ENCODE results near the gene SYNPR.
"Not testable (repeated sequence)": the region's sequence is repeated elsewhere in the genome, so short reads cannot be mapped to it uniquely, and the experiment has no call there.

Gene SYNPR

DNA sequence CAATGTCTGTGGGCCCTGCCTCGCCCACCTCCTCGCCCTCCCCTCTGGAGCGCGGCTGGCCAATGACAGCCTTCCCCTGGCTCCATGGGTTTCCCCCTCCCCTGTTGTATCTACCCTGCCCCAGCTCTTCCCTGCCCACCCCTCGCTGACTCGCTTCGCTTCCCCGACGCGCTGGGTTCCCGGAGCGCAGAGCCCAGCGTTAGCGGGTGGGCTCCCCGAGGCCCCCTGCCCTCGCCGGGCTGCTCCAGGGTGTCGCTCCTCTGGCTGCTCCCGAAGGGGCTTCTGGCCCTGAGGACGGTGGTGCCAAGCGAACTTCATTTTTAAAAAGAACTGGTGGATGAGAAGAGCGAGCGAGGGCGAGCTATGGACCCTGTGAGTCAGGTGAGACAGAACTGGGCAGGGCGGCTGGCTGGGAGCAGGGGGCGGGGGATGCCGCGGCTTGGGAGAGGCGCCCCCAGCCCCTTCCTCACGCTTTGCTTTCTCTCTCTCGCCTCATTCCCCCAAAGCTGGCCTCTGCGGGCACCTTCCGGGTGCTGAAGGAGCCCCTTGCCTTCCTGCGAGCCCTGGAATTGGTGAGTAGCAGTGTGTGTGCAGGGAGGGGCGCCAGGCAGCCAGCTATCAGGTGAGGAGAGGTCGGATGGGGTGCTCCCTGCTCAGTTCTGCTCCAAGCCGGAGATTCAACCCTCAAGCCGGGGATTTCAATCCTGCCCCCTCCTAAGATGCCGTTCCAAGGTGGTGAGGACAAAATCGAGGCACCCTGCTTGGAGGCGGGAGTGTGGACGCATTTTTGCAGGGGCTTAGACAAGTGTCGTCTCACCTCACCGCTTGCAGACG, at the start of gene SYNPR:
Gene SYNPR (plus strand): TSS at position 138 of the 834 bp plus-strand sequence.
- no peak for DNase-seq

DNA sequence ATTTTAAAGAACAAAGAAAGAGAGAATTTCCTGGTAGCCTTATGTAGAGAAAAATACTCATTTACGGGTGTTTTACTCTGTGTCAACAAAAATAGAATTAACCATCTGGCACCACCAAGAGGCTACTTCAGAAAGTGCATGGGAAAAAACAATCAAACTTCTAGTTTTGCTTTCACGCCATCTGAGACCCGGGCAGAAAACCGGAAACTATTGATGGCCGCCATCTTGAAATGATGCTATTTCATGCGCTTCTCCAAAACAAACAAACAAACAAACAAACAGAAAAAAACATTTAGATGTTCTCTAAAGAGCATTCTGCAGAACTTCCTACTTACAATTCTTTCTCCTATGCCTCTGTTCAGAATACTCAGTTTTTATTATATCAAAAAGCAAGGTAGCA, 49.4 kb upstream of the SYNPR start:
- DNase-seq = no peak

DNA sequence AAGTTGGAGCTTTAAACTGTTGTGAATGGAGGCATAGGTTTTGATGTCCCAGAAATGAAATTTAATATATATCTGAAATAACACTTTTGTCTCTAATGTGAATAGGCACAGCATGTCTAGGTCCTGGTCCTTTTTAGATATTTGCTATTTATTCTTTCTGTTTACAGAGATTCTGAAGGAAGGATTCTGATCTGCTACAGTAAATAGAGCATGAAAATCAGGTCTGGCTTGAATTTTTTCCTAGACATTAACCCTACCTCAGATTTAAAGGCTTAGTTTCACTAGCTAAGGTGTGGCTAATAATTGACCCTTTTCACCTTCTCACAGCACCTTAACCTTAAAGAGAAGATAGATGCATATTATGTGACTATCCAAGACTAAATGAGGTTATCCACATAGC, 48.0 kb upstream of the SYNPR start:
- DNase-seq = no peak

DNA sequence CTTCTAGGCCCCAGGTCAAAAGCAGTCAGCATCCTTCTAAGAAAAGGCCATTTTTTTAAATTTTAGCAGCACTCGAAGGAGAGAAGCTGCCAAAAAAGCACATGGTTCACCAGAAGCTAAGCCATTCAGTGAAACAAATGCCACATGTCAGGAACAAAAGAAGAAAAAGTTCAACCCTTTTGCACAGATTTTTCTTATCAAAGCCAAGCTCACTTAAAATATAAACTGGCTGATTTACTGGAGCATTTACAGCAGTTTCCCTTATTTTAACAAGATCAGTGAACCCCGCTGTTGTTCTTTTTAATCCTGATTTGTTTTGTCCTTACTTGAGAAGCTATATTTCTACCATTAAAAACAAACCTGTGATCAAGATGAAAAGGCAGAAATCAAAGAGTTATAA, 46.5 kb upstream of the SYNPR start:
- DNase-seq = no peak

DNA sequence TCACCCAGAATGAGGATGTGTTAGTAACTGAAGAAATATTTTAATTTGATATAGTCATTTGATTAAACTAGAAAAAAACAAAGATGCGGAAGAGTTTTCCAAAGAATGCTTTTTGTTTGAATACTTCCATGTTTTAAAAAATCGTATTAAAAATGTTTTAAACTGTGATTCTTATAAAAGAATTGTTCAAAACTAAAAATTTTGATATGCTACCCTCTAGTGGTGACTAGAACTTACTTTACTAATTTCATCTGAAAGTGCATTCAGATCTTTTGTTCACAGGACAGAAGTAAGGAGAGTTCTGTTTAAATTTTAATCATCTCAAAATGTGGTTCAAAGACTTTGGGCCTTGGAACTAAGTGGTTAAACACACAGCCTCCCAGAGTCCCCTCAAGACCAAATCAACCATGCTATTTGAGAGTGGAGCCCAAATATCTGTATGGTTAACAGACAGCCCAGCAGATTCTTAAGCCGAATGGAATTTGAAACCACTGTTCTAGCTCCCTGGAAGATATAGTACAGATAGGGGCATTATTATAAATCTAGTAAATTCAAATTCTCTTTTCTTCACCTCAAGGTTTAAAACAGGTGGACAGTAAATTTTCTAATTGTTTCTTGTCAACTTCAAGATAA, 45.2 kb upstream of the SYNPR start:
- DNase-seq = no peak

DNA sequence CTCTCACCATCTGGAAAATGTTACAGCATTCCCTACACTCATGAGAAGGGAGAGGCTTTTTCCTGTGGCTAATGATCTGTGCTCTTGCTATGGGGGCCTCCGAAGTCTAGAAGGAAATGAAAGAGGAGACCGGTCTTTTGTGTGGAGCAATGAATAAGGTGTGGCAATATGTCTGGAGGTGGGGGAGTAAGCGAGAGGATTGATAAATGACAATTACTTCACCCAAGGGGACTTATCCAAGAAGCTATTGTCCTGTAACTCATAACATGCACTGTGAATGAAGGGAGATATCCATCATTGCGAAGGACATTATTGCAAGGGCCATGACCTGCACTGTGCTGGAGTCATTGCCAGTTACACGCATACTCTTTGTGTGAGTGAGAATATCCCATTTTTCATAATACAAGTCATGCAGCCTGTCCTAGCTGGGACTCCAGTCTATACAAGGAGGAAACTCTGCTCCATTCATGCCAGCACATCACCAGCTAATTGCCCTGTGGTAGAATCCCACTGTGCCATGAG, 37.7 kb upstream of the SYNPR start:
- no peak for DNase-seq

DNA sequence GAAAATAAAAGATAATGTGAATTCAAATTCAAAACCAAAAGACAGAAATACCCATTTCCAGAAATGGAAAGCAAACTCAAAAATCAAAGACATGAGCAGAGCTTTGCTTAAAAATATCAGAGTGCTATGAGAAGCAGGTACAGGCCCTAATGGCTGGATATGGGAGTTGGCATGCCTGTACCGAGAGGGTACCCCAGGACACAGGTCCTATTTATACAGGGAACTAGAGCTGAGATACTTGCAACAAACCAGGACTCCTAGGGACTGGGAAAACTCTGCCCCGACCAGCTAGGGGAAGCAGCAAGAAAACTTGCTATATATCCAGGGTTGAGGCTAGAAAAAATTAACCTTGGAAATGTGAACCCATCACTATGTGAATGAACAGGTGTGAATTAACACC, 36.0 kb upstream of the SYNPR start:
- DNase-seq = no peak

DNA sequence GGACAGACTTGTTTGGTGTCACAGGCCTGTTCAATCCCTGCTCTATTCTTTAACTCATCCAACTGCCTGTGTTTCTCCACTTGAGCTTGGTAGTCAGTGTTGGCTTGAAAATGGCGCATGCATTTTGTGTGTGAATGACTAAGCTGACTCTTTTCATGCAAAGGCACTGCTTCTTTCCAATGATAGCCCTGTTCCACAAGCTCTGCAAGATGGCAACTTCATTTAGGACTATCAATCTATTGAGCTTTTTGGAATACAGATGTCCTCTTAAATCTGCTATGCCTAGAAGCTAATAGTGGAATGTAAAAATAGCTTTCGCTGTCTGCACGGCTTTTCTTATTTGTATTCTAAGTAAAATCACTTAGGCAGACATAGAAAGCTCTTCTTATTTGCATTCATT, 33.6 kb upstream of the SYNPR start:
- DNase-seq = no peak

DNA sequence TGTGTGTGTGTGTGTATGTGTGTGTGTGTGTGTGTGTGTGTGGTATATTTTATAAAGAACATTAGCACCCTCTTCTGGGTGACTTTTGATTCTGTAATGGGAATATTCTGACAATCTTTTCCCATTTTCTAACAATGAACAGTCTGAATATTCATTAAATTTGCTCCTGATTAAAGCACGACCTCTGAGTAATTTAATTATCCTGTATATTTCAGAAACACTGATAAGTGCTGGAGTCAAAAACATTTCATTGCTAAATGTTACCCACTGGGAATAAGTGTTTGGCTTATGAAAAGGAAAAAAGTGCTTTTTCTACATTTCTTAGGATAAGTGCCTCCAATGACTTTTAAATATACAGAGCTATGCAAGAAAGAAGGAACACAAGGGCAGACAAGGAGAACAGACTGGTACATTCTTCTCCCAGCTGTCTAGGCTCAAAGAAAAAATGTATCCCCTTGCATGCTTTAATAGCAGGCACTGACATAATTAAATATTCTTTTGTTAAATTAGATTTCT, 32.3 kb upstream of the SYNPR start:
- DNase-seq = no peak

DNA sequence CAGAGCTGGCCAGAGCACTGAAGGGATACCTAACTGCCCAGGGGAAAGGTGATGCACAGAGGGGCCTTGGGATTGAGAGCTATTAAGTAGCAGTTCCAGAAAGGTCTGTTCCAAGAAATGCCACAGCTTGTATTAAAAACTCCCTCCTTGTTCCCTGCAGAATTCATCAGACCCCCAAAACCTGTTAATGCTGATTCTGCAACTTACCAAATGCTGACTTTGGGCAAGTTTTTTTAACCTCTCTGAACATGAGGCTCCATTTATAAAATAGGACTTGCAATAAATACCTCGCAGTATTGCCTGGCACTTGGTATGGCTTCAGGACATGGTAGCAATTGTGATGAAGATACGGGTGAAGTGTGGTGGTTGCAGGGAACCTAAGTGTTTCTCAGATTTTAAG, 30.1 kb upstream of the SYNPR start:
- no peak for DNase-seq

DNA sequence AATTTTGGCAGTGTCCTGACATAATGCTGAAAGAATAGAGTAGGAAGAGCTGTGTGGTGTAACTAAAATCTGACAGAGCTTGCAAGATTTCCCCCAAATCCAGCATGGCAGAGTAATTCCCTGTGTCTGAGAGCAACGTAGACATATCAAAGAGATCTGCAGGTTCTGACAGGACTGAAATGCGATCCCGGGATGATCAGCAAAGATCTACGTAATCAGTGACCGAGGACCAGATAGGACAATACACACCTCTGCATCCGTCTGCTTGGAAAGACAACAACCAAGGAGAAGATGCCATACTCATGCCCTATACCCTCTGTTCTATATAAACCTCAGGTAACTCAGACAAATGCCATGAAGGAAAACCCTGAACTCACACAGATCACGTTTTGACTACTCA, 26.6 kb upstream of the SYNPR start:
- DNase-seq = no peak

DNA sequence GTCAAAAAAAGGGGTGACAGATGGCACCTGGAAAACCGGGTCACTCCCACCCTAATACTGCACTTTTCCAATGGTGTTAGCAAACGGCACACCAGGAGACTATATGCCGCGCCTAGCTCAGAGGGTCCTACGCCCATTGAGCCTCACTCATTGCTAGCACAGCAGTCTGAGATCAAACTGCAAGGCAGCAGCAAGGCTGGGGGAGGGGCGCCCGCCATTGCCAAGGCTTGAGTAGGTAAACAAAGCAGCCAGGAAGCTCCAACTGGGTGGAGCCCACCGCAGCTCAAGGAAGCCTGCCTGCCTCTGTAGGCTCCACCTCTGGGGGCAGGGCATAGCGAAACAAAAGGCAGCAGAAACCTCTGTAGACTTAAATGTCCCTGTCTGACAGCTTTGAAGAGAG, 22.3 kb upstream of the SYNPR start:
- DNase-seq = not testable (repeated sequence)

DNA sequence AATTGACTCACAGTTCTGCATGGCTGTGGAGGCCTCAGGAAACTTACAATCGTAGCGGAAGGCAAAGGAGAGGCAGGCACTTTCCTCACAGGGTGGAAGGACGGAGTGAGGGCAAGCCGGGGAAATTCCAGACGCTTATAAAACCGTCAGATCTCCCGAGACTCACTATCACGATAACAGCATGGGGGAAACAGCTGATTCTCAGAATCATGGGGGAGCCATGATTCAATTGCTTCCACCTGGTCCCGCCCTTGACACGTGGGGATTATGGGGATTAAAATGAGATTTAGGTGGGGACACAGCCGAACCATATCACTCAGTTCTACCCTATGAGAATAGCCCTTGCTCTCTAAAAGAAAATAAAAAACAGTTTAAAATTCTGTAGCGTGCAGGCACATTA, 13.4 kb upstream of the SYNPR start:
- DNase-seq = no peak

DNA sequence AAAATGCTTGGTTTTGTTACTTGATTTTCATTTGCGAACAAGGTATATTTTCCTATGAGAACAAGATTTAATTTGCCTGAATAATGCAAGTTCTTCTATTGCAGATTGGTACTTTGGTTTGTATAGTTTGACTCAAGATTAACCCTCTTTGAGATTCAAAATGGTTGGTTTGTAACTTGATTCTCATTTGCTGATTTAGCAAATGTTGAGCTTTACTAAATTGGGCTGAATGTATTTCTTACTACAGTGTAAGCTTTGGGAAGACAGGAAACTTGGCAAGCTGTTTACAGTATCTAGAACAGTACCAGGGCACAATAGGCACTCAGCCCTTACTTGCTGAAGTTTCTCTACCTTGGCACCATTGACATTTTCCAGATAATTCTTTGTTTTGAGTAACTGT, 3.7 kb upstream of the SYNPR start:
- DNase-seq = no peak

DNA sequence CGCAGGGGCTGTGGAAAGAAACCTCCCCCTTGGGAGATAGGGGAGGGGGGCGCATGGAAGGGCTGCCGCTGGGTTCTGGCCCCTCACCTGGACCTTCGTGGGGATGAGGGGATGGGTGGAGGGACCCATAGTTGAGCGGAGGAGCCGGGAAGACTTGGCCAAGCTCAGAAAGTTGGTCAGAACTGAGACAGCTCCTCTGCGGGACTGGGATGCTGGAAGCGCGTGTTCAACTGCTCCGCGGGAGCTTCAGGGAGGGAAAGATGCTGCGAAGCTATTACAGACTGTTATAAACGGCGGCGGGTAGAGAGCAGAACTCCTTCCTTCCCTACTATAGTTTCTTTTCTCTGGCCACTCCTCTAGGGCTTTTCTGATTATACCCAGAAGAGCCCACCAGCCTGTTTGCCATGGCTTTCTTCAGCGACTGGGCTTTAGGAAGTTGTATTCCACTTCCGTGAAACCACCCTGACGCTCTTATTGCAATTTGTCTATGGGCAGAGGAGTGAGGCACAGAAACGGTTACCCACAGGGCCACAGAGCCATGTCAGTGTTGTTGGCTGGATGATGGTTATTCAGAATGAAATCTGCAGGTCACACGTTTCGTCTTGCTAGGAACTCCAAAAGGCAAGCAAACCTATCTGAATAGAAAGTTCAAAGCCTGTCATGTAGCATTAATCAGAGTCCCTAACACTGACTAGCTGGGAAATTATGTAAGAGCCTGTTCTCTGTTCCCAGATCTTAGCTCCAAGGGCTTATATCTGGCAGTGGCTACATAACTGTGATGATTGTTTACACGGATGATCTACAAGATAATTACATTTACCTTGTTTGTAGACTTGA, 1.1 kb downstream of the SYNPR start:
- no peak for DNase-seq

DNA sequence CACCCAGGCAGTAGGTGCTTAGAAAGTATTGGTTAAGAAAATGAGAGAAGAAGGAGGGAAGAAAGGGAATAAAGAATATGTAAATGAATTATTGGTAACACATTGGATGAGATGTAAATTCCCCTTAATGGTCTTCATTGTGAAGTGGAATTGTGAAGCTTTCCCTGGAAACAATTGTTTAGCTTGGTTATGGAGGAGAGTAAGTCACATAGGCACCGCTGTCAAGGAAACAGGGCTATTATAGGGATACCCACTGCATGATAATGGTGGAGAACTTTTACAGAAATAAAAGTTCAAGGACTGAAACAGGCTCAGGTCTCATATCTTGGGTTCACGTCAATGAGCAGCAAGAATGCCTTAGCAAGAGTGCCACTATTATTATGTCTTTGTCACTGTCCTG, 9.5 kb downstream of the SYNPR start:
- no peak for DNase-seq

DNA sequence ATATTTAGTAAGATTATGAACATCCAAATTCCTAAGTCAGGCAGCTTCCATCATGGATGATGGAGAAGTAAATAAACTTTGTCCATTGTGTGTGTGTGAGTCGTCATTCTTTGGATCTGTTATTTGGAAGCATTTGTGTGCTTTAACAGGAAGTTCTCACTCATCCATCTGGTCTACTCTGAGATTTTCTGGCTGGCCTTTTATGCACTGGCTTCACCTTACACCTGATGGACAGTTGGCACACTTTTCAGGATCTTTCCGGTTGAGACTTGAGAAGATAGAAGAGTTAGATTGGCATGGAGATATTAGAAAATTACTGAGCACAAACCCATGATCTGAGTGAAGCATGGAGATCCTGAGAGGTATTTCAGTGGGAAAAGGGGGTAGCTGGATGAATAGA, 12.6 kb downstream of the SYNPR start:
- no peak for DNase-seq

DNA sequence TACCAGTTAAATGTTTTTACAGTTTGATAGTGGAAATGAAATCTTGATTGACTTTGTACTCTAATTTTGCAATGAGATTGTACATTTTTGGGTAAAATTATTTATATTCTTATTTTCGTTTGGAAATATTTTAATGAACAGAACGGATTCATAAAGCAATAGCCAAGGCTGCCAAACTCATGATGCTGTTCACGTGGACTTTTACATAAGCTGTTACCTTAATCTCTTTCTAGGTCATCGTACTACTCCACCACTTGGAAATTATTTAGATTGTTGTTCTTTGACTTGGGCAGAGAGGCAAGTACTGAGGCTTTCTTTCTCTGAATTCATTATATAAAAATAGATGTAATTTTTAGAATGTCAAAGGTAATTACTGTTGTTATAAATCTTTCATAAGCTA, 16.2 kb downstream of the SYNPR start:
- DNase-seq = no peak

DNA sequence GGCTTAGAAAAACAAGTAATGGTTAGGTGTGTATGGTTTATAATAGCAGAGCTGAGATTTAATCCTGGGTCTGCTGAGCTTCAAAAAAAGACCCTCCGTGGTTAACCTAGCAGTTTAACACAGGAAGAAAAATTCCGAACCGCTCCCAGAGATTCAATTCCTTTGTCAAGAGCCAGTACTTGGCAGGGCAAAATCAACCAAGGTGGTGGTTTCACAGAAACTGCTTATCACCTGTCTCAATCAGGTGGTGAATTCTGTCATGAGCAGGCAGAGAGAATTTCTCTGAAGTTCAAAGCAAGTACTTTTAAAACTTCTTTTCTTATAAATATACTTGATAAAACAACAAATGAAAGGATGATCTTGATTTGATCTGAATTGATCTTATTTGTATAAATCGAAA, 17.2 kb downstream of the SYNPR start:
- DNase-seq = no peak

DNA sequence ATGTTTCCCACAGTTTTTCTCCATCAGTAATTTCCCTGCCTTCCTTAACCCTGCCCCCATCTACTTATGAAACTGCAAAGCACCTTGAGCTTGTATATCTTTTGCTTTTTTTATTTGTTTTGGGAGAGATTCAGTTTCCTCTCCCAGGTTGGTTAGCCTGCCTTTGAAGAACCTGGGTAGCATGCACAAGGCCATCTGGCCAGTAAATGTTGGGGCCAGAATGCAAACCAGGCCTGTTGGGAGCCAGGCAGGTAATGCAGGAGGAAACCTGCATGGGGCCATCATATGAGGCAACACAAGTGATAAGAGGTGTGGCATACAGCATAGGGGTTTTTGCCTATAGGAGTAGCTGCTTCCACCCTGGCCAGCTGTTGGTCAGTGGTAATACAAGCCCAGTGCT, 17.7 kb downstream of the SYNPR start:
- DNase-seq = no peak

DNA sequence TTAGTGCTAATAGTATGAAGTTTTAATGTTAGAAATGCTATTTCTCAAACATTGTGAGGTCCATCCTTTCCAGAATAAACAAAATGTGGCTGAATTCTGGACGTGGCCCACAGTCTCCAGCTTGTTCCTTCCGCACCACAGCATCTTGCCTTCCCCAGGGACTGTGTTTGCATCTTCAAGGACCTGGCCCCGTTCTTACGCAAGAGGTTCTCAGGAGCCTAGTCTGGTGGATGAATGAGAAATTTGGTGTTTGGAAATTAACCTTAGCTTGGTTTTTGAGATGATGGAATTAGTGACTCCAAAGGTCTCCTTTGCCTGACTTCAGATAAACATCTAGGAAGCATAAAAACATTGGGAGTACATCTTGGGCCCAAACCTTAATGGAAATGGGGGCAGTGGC, 18.1 kb downstream of the SYNPR start:
- DNase-seq = no peak

DNA sequence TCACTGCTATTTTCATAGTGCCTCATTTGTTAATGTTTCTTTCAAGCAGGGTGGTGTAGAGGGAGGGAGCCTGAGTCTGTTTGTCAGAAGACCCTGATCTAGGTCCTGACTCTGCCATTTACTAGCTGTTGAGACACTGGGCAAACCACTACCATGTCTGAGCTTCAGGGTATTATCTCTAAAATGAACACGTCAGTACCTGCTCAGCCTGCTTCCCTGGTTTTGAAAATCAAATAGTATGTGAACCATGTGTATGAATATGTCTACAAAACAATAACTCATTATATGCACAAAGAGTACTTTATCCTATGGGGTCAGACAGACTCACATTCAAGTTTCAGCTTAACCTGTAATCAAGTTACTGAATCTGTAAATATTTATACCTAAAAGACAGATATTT, 25.1 kb downstream of the SYNPR start:
- no peak for DNase-seq

DNA sequence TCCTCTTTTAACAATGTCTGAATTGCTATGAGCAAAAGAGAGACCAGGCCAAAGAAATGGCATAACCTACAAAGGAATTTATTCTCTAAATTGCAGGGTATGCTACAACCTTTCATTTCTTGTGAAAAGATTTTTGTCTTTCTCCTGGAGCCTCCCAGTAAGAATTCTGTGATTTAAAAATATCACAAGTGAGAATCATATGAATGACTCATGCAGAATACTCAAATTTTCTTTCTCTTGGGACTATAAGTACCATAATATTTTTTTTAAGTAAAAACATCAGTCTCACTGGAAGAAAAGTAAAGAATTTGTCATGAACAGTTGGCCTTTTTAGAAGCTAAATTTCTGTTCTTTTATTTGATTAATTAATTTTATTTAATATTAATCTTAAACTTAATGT, 26.3 kb downstream of the SYNPR start:
- no peak for DNase-seq
